PFSK-1 (cell line): ENCODE measurements around the gene SLC25A31.

Experiments
- FOXP2 ChIP-seq: optimal IDR thresholded peaks from 2 replicates; pipeline ENCODE3; 2011; ENCODE audit warnings: borderline replicate concordance, control low read depth, inconsistent platforms; ENCODE audit not compliant: insufficient read depth; ENCODE audit errors: extremely low read length, extremely low read depth
- POLR2AphosphoS5 ChIP-seq: IDR thresholded peaks from 2 replicates; pipeline ENCODE4 v1.6.1; 2012; ENCODE audit warnings: low read depth, mild to moderate bottlenecking, control low read depth, low read length, moderate library complexity
- SIN3A ChIP-seq: IDR thresholded peaks from 2 replicates; pipeline ENCODE4 v1.6.1; 2012; ENCODE audit warnings: mild to moderate bottlenecking, low read length, moderate library complexity, borderline replicate concordance; ENCODE audit not compliant: insufficient read depth
- TAF1 ChIP-seq: IDR thresholded peaks from 2 replicates; pipeline ENCODE4 v1.6.1; 2012; ENCODE audit warnings: low read length, control low read depth, borderline replicate concordance; ENCODE audit not compliant: insufficient read depth
- TF ChIP-seq, protein P1 (sequence below), 2 experiments: IDR thresholded peaks; 2 replicates each; pipeline versions ENCODE4 v1.6.1 to v1.8.0; 2011 to 2012; ENCODE audit warnings: low read depth in 2 of 2, low read length in 2 of 2, control low read depth in 1 of 2, inconsistent platforms in 1 of 2, mild to moderate bottlenecking in 1 of 2, moderate library complexity in 1 of 2; ENCODE audit not compliant: insufficient read depth in 1 of 2

Gene SLC25A31

DNA sequence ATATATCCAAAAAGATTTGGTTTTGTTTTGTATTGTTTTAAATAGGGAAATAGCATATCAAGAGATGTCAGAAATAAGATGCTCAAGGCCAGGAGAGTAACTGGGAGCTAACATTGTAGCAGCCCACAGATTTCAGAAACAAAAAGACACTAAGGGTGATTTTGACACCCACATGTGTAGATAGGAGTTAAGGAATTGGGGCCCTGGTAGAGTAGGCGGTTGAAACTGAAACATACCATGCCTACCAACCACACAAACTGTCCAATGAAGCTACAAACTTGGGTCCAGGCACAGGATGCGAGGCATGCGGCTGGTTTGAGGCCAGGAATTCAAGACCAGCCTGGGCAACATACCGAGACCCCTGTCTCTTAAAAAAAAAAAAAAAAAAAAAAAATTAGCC is 45.6 kb downstream of the SLC25A31 start:
- TF ChIP-seq, protein P1, sequence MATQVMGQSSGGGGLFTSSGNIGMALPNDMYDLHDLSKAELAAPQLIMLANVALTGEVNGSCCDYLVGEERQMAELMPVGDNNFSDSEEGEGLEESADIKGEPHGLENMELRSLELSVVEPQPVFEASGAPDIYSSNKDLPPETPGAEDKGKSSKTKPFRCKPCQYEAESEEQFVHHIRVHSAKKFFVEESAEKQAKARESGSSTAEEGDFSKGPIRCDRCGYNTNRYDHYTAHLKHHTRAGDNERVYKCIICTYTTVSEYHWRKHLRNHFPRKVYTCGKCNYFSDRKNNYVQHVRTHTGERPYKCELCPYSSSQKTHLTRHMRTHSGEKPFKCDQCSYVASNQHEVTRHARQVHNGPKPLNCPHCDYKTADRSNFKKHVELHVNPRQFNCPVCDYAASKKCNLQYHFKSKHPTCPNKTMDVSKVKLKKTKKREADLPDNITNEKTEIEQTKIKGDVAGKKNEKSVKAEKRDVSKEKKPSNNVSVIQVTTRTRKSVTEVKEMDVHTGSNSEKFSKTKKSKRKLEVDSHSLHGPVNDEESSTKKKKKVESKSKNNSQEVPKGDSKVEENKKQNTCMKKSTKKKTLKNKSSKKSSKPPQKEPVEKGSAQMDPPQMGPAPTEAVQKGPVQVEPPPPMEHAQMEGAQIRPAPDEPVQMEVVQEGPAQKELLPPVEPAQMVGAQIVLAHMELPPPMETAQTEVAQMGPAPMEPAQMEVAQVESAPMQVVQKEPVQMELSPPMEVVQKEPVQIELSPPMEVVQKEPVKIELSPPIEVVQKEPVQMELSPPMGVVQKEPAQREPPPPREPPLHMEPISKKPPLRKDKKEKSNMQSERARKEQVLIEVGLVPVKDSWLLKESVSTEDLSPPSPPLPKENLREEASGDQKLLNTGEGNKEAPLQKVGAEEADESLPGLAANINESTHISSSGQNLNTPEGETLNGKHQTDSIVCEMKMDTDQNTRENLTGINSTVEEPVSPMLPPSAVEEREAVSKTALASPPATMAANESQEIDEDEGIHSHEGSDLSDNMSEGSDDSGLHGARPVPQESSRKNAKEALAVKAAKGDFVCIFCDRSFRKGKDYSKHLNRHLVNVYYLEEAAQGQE (IDR thresholded peaks at IDR 0.05; ENCODE audit: insufficient read depth in 1 of 2, low read depth in 2 of 2, low read length in 2 of 2) = no peak
- TF ChIP-seq SIN3A = no peak

DNA sequence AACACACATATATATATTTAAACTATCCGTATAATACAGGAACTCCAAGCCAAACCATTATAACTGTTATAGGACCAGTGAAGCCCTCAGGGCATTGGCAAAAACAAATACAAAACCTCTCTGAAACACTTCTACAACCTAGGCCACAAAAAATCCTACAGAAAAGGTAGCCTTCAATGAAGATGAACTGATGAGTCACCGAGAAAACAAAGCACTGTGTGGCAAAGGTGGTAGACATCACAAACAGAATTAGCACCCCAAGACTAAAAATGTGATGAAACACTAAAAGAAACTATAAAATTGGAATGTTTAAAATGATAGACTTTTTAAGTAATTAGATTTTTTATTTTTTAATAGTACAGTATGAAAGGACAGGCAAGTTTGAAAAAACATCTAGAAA is 46.4 kb downstream of the SLC25A31 start:
- TF ChIP-seq TAF1 = no peak
- TF ChIP-seq POLR2AphosphoS5 = no peak
- TF ChIP-seq FOXP2 = no peak
- TF ChIP-seq, protein P1 (IDR thresholded peaks at IDR 0.05; ENCODE audit: insufficient read depth in 1 of 2, low read depth in 2 of 2, low read length in 2 of 2) = no peak
- no peak for TF ChIP-seq SIN3A

DNA sequence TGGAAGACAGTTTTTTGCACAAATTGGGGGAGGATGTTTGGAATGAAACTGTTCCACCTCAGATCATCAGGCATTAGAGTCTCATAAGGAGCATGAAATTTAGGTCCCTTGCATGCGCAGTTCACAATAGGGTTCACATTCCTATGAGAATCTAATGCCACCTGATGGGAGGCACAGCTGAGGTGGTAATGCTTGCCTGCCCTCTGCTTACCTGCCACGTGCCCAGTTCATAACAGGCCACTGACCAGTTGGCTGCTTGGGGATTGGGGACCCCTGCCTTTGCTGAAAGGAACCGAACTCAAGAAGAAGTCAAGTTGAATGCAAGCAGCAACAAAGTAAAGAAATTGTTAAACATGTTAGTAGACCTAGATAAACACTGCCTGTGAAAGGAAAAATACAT is 47.3 kb downstream of the SLC25A31 start:
- no peak for TF ChIP-seq POLR2AphosphoS5
- TF ChIP-seq TAF1 = no peak
- no peak for TF ChIP-seq SIN3A
- TF ChIP-seq, protein P1 (IDR thresholded peaks at IDR 0.05; ENCODE audit: insufficient read depth in 1 of 2, low read depth in 2 of 2, low read length in 2 of 2) = no peak
- TF ChIP-seq FOXP2 = no peak

DNA sequence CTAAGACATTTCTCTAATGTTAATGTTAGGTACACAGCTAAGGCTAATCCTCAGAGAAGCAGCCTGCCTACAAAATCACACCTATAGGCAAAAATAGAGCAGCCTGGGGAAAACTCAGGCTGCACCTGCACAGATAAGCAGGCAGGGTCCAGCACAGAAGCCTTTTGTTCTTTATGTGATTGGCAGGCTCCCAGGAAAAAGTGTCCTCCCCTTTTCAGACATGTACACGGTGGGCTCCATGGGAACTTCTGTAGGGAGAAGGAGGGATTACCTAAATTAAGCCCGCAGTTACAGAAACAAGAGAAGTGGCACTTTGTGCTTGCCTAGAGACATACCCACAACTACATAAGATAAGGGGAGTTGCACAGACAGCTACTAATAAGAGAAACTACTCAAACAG is 47.9 kb downstream of the SLC25A31 start:
- TF ChIP-seq POLR2AphosphoS5 (no peak), FOXP2 (no peak), TAF1 (no peak), SIN3A (no peak)
- TF ChIP-seq, protein P1 (IDR thresholded peaks at IDR 0.05; ENCODE audit: insufficient read depth in 1 of 2, low read depth in 2 of 2, low read length in 2 of 2) = no peak

DNA sequence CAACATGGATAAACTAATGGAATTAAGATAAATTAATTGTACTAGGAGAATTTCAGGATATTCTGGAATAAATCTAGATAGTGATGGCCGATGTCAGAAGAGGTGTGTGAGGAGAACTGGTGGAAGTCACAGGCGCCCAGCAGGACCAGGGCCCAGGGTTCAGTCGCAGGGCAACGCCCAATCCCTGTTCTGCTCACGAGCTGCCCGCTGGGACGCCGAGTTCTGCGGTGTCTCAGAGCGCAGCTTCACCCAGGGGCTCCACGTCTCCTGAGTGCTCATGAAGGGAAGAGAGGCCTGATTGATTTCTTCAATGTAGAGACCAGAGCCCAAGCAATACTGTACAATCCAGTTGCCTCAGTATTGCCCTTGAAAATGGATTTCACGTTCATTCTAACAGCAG is 50.4 kb downstream of the SLC25A31 start:
- TF ChIP-seq TAF1 (no peak), SIN3A (no peak), FOXP2 (no peak), POLR2AphosphoS5 (no peak)
- TF ChIP-seq, protein P1 (IDR thresholded peaks at IDR 0.05; ENCODE audit: insufficient read depth in 1 of 2, low read depth in 2 of 2, low read length in 2 of 2) = no peak
